HAP-1 (cell line): ENCODE results near the gene EXOC3L2.

Experiments used
- DNase-seq, 2 experiments: peaks; one replicate each; pipeline ENCODE4 v3.0.0-alpha.2; 2016 to 2020; ENCODE audit warnings: low spot score in 2 of 2
- H3K27me3 ChIP-seq: fragments of 250-450 bp; sonication (Bioruptor Pico); 2 replicates; pipeline ENCODE4 v1.5.1; 2020; ENCODE audit warnings: low read depth, mild to moderate bottlenecking, moderate library complexity
- H3K36me3 ChIP-seq: fragments of 250-450 bp; sonication (Bioruptor Pico); replicated peaks from 2 replicates; pipeline ENCODE4 v1.5.1; 2020; ENCODE audit warnings: mild to moderate bottlenecking
- H3K4me1 ChIP-seq: fragments of 250-450 bp; sonication (Bioruptor Pico); 2 replicates; pipeline ENCODE4 v1.5.1; 2020; ENCODE audit warnings: mild to moderate bottlenecking
- H3K4me3 ChIP-seq: fragments of 250-450 bp; sonication (Bioruptor Pico); 2 replicates; pipeline ENCODE4 v1.5.1; 2020; ENCODE audit warnings: mild to moderate bottlenecking, moderate library complexity
- H3K9me3 ChIP-seq: fragments of 250-450 bp; sonication (Bioruptor Pico); 2 replicates; pipeline ENCODE4 v1.5.1; 2020; ENCODE audit warnings: mild to moderate bottlenecking, moderate library complexity
- in situ Hi-C: fragments of 300-500 bp; cut with MboI; formaldehyde crosslinking; loops from 3 replicates; pipeline ENCODE4 v1.14.3; 2020; ENCODE audit warnings: low sequenced_read_pairs, inconsistent platforms, mixed read lengths

The EXOC3L2 gene

DNA sequence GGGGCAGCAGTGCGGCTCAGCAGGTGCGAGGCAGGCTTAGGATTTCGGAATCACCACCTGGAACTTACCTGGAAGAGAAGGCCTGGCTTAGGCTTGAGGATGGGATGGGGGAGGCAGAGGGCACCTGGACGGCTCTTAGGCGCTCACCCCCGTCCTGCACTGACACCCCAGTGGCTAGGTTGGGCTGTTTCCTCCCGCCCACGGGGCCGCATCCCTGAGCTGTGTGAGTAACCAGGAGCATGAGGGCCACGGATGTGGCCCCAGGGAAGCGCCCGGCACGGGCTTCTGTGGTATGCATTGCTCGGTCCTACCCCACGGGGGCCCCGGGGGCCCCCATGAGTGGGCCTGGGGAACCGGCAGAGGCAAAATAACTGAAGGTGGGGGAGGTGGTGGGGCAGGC, 82.1 kb downstream of the EXOC3L2 start:
- in situ Hi-C loops, result no loop called here
- Histone ChIP-seq H3K9me3 (no peaks in the 10 kb centered on the region), H3K4me1 (peaks cover 3% of the 10 kb centered on the region; the same call in 1 of the 2 replicates), H3K27me3 (no peaks in the 10 kb centered on the region), H3K36me3 (no peaks in the 10 kb centered on the region), H3K4me3 (no peak overlapping the region)
- no peak for DNase-seq

GRCh38 chr19:45162608-45163143, 82.5 kb downstream of the EXOC3L2 start:
- Histone ChIP-seq H3K4me3 (no peak overlapping the region), H3K27me3 (no peaks in the 10 kb centered on the region), H3K36me3 (no peaks in the 10 kb centered on the region), H3K4me1 (peaks cover 3% of the 10 kb centered on the region; the same call in 1 of the 2 replicates), H3K9me3 (no peaks in the 10 kb centered on the region)
- in situ Hi-C loops, result no loop called here
- no peak for DNase-seq
